ENCODE data around the gene ASMT.
"Not testable (repeated sequence)": the region's sequence is repeated elsewhere in the genome, so short reads cannot be mapped to it uniquely, and the experiment has no call there.

ASMT gene

GRCh38 chrX:1614927-1615326 is at the start of gene ASMT:
Gene ASMT (plus strand): TSS chrX:1615059. CDS start chrX:1615200, 141 bp downstream.
- in situ Hi-C loops (cut with MboI; ENCODE audit: low sequenced_read_pairs), result no loop called here

DNA sequence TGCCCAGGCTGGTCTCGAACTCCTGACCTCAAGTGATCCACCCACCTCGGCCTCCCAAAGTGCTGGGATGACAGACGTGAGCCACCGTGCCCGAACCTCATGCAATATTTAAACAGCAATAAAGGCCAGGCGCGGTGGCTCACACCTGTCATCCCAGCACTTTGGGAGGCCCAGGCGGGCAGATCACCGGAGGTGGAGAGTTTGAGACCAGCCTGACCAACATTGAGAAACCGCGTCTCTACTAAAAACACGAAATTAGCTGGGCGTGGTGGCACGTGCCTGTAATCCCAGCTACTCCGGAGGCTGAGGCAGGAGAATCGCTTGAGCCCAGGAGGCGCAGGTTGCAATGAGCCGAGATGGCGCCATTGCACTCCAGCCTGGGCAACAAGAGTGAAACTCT is 40.7 kb upstream of the ASMT start:
- in situ Hi-C loops (cut with MboI; ENCODE audit: low sequenced_read_pairs), result not testable (repeated sequence)

DNA sequence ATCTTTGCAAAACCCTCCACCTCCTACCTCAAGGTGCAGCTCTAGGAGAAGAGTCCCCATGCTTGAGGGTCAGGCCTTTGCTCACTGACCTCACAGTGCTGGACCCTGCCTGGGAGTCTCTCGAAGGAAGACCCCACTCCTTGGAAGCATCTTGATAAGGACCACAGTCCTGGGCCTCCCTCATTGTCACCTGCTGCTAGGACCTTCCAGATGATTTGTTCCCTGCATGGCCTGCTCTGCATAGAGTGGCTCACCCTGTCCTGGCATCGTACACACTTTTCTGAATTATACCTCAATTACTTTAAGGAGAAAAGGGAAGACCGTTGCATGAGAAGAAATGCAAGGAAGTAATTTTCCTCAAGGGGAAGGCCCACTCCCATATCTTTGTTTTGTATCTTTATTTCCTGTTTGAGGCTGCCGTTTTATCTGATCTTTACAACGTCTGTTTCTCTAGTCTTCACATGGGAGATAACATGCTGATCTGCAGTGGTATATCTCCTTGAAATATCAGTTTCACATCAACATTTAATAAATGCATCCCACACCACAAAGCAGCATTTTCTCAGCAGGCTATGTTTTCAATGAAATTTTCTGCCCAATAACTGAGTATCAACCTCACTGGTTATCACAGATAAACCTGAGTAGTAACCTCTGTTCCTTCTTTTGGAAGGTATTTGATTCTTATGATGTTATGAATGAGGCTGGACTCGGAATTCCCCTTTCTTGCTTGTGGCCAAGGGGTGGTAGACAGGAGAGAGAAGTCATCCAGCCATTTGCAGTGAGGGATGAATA is 38.5 kb upstream of the ASMT start:
- in situ Hi-C loops (cut with MboI; ENCODE audit: low sequenced_read_pairs), result no loop called here

DNA sequence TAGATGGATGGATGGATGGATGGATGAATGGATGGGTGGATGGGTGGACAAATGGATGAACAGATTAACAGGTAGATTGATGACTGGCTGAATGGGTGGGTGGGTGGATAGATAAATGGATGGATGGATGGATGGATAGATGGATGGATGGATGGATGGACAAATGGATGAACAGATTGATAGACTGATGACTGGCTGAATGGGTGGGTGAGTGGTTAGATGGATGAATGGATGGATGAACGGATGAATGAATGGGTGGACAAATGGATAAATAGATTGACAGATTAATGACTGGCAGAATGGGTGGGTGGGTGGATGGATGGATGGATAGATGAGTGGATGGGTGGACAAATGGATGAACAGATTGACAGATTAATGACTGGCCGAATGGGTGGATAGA is 37.0 kb upstream of the ASMT start:
- in situ Hi-C loops (cut with MboI; ENCODE audit: low sequenced_read_pairs), result no loop called here

- in situ Hi-C loops (cut with MboI; ENCODE audit: low sequenced_read_pairs), result no loop called here
Measured at GRCh38 chrX:1578511-1579173, 36.2 kb upstream of the ASMT start.

DNA sequence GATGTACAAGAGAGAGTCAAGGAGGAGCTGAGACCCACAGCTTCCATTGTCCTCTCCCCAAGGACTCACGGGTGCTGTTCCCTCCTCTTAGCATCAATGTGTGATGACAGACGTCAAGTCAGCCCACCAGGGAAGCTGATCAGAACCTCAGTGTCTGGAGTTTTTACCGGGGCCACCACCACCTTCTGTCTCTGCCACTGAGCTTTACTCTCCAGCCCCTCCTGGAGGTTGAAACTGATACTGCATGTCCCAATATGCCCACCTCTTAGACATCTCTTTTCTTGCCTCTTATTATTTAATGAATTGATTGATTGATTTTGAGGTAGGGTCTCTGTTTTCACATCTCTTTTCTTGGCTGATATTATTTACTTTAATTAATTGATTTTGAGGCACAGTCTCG is 33.7 kb upstream of the ASMT start:
- in situ Hi-C loops (cut with MboI; ENCODE audit: low sequenced_read_pairs), result no loop called here

- in situ Hi-C loops (cut with MboI; ENCODE audit: low sequenced_read_pairs), result no loop called here
Measured at GRCh38 chrX:1582686-1583437, 32.0 kb upstream of the ASMT start.

GRCh38 chrX:1584237-1585011 is 30.4 kb upstream of the ASMT start:
- in situ Hi-C loops (cut with MboI; ENCODE audit: low sequenced_read_pairs), result no loop called here

DNA sequence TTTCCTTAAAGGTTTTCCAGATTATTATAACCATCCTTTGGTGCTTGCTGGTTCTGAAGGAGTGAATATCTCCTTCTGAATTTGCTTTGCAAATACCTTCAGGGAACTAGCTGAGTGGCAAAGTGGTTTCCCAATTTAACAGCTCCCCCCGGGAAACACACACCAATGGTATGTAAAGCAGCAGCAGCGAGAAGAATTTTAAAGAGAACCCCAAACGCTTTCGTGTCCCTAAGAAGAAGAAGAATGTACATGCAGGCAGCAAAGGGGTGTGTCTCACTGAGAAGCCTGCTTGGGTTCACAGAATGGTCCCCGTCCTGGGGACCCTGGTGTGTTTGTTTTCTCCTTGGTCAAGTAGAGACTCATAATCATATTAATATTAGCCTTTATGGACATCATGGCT is 27.7 kb upstream of the ASMT start:
- in situ Hi-C loops (cut with MboI; ENCODE audit: low sequenced_read_pairs), result no loop called here

GRCh38 chrX:1589356-1590130 is 25.3 kb upstream of the ASMT start:
- in situ Hi-C loops (cut with MboI; ENCODE audit: low sequenced_read_pairs), result no loop called here

DNA sequence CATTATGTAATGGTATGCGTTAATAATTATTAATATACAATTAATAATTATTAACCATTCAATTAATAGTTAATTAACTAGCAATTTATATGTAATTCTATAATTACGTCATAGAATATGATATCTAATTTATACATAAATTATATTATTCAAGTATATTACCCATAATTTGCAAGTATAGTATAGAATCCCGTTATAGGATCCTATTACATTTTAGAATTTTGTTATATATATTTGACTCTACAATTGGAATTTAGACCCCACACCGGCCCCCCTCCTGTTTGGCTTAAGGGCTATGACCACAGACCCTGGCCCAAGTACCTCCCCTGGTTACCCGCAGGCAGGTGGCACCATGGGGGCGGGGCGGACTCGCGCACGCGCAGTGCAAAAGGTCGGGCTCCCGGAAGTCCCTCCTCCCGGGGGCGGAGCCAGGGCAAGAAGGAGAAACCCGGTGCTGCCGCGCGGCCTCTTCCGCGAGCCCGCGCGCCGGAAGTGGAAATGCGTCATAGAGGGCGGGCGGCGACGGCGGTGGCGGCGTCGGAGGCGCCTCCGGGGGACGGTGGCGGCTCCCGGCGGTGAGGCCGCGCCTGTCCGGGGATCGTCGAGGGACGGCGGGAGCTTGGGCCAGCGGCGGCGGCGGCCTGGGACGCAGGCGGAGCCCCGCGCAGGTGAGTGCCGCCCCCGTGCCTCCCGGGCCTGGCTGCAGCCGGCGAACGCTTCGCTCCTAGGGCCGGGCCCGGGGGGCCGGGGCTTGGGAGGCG is 23.6 kb upstream of the ASMT start, which contains the start of gene AKAP17A:
Gene AKAP17A (plus strand): TSS at position 503 of the 761 bp plus-strand sequence. CDS start 1,859 bp downstream, outside the sequence.
- in situ Hi-C loops (cut with MboI; ENCODE audit: low sequenced_read_pairs), result no loop called here

GRCh38 chrX:1591863-1592469 is 22.9 kb upstream of the ASMT start:
- in situ Hi-C loops (cut with MboI; ENCODE audit: low sequenced_read_pairs), result no loop called here

GRCh38 chrX:1592470-1593142 is 22.3 kb upstream of the ASMT start:
- in situ Hi-C loops (cut with MboI; ENCODE audit: low sequenced_read_pairs), result no loop called here

DNA sequence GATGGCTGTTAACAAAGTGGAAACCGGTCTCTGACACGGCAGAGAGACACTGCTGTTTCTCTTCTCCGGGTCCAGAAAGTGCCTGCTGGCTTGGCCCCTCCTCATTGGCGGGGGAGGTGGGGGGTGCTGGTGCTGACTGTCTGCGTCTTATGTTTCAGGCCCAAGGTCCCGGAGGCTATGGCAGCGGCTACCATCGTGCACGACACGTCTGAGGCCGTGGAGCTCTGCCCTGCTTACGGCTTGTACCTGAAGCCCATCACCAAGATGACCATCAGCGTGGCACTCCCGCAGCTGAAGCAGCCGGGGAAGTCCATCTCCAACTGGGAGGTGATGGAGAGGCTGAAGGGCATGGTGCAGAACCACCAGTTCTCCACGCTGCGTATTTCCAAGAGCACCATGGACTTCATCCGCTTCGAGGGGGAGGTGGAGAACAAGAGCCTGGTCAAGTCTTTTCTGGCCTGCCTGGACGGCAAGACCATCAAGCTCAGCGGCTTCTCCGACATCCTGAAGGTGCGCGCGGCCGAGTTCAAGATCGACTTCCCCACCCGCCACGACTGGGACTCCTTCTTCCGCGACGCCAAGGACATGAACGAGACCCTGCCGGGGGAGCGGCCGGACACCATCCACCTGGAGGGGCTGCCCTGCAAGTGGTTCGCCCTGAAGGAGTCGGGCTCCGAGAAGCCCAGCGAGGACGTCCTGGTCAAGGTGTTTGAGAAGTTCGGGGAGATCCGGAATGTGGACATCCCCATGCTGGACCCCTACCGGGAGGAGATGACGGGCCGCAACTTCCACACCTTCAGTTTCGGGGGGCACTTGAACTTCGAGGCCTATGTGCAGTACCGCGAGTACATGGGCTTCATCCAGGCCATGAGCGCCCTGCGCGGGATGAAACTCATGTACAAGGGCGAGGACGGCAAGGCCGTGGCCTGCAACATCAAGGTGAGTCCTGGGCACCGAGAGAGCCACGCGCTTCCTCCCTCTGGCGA is 21.3 kb upstream of the ASMT start:
- in situ Hi-C loops (cut with MboI; ENCODE audit: low sequenced_read_pairs), result no loop called here

DNA sequence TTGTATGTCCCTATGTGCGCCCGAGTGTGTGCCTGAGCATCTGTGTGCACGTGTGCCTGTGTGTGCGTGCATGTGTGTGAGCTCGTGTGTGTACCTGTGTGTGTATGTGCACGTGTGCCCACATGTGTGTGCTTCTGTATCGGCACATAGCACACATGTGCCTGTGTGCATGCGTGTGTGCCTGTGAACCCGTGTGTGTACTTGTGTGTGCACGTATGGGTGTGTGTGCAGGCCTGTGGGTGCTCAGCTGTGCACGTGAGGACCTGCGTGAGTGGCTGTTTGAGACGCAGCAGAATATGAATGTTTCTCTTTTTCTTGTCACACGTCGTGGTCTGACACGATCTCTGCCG is 19.2 kb upstream of the ASMT start:
- in situ Hi-C loops (cut with MboI; ENCODE audit: low sequenced_read_pairs), result no loop called here

DNA sequence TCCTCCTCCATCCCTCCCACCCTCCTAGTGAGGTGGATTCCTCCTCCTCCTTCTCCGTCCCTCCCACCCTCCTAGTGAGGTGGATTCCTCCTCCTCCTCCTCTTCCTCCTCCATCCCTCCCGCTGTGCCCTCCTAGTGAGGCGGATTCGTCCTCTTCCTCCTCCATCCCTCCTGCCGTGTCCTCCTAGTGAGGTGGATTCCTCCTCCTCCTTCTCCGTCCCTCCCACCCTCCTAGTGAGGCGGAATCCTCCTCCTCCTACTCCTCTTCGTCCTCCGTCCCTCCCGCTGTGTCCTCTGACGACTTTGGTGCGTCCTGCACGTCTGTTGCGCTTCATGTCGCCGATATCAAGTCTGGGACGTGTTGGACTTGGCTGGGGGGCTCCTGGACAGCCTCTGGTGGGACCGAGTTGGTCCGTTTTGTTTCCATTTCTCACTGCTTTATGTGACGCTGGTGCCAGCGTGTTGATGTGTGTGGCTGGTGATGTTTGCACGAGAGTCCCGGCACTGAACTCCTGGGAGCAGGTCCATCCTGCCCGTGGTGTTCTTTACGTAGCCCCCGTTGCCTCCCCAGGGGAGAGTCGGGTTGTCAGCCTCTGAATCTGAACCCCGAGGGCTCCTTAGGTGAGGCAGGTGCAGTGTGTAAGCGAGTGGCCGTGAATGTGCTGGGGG is 18.0 kb upstream of the ASMT start:
- in situ Hi-C loops (cut with MboI; ENCODE audit: low sequenced_read_pairs), result no loop called here

Data from hTERT RPE-1 (cell line).